Fibroblast of mammary gland (primary cell): Measurements from ENCODE around the gene GTF2F2.

Experiments used
- DNase-seq: peaks from one replicate; pipeline ENCODE4 v3.0.0-alpha.2; 2010; ENCODE audit warnings: low read depth
- H3K4me3 ChIP-seq: 2 replicates; pipeline ENCODE4 v1.5.1; 2011; ENCODE audit warnings: low read depth, mild to moderate bottlenecking, low read length, moderate library complexity; ENCODE audit not compliant: control insufficient read depth
- CTCF ChIP-seq: conservative IDR thresholded peaks from 2 replicates; pipeline ENCODE4 v1.5.1; 2011; ENCODE audit warnings: low read depth, low read length, inconsistent platforms; ENCODE audit not compliant: control insufficient read depth, insufficient read depth

GTF2F2 gene

GRCh38 chr13:45302507-45302906, 182.2 kb downstream of the GTF2F2 start:
- TF ChIP-seq CTCF, result no peak
- DNase-seq, result no peak
- no peak overlapping the region for H3K4me3 ChIP-seq

GRCh38 chr13:45303026-45303425, 182.7 kb downstream of the GTF2F2 start:
- no peak for DNase-seq
- TF ChIP-seq CTCF, result no peak
- H3K4me3 ChIP-seq, result no peak overlapping the region

GRCh38 chr13:45303866-45304265, 183.6 kb downstream of the GTF2F2 start:
- no peak for DNase-seq
- TF ChIP-seq CTCF, result no peak
- H3K4me3 ChIP-seq, result no peak overlapping the region

- no peak overlapping the region for H3K4me3 ChIP-seq
- no peak for DNase-seq
- TF ChIP-seq CTCF, result no peak
Observed at GRCh38 chr13:45305079-45305478, 184.8 kb downstream of the GTF2F2 start.

- TF ChIP-seq CTCF, result no peak
- no peak overlapping the region for H3K4me3 ChIP-seq
Observed at GRCh38 chr13:45306966-45307365, 186.7 kb downstream of the GTF2F2 start.

DNA sequence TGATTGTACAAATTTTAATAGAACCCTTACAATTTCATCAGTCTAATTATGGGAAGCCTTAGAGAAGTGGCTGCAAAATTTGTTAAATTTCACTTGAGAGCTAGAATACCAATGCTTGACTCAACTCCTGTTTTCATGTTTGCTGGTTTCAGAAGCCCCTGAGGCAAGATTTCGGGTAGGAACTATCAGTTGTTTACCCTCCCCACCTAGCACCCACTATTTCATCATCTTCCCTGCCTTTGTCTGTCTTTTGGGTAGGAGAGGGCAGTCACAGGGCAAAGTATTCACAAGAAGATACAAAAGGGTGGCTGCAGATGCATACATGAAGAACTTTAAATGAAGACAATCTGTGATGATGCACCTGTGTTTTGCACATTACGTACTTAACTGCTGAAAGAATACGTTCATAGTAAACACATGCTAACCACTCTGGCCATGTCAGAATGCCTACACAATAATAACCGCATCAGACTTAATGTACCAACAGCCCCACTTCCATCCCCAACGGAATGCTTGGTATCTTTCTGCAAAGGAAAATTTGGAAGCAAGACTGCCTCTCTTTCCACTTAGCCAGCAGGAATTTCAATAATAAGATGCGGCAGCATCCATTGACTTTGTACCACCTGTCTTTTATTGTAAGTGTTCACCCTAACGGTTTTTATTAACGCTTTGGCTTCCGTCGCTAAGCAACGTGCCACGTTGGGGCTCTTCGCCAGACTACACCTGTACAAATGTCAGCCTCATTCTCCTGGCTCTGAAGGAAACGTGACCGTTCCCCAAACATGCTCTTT, 190.2 kb downstream of the GTF2F2 start:
- TF ChIP-seq CTCF, result no peak
- H3K4me3 ChIP-seq, result no peak overlapping the region

More at GRCh38 chr13:45306966-45307365, 186.7 kb downstream of the GTF2F2 start:
- no peak for DNase-seq

More for the DNA sequence above, 190.2 kb downstream of the GTF2F2 start:
- DNase-seq, result no peak
